PC-9 (cell line): ENCODE measurements around the gene PRPF39.

Source experiments
- CTCF ChIP-seq: fragments of 200-600 bp; sonication (generic); conservative IDR thresholded peaks from 2 replicates; pipeline ENCODE4 v1.6.1; 2017; ENCODE audit warnings: mixed run types, antibody characterized with exemption, mild to moderate bottlenecking, moderate library complexity
- EZH2 ChIP-seq: fragments of 200-600 bp; sonication (generic); IDR thresholded peaks from 2 replicates; pipeline ENCODE4 v1.8.0; 2017; ENCODE audit warnings: antibody characterized with exemption, low read depth

GRCh38 chr14:45145214-45145613, 61.3 kb downstream of the PRPF39 start:
- TF ChIP-seq CTCF (no peak), EZH2 (no peak)
